SHP77 treated with DMSO at 0.1 percent for 48 hours (cell line): ENCODE measurements around the gene SLITRK6.
"Not testable (repeated sequence)": the region's sequence is repeated elsewhere in the genome, so short reads cannot be mapped to it uniquely, and the experiment has no call there.

Experiments used
- DNase-seq: peaks from one replicate; lab custom pipeline; 2025; lab: John Stamatoyannopoulos, UW

Gene SLITRK6, protein sequence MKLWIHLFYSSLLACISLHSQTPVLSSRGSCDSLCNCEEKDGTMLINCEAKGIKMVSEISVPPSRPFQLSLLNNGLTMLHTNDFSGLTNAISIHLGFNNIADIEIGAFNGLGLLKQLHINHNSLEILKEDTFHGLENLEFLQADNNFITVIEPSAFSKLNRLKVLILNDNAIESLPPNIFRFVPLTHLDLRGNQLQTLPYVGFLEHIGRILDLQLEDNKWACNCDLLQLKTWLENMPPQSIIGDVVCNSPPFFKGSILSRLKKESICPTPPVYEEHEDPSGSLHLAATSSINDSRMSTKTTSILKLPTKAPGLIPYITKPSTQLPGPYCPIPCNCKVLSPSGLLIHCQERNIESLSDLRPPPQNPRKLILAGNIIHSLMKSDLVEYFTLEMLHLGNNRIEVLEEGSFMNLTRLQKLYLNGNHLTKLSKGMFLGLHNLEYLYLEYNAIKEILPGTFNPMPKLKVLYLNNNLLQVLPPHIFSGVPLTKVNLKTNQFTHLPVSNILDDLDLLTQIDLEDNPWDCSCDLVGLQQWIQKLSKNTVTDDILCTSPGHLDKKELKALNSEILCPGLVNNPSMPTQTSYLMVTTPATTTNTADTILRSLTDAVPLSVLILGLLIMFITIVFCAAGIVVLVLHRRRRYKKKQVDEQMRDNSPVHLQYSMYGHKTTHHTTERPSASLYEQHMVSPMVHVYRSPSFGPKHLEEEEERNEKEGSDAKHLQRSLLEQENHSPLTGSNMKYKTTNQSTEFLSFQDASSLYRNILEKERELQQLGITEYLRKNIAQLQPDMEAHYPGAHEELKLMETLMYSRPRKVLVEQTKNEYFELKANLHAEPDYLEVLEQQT

DNA sequence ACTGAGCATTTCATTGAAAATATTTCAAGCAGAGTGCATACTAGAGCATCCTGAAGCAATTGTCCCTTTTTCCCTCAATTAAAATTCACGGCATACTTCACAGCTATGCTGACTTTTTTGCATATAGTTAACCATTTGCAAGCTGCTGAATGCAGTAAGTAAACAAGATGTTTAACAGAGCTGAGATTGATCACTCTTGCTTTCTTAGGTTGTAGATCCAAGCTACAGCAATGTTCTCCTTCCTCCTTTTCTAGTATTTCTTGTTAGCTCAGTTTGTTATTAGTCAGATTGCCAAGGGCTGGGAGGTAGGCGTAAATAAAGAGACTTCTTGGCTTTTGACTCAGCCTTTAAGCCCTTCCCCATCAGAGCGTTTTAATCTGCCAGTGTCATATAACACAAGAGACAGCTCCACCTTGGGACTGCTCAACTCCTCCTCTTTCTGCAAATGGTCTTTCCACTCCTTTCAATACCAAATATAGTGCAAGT is at the start of gene SLITRK6:
TSS of gene SLITRK6 (minus strand) at position 323 of the 486 bp plus-strand sequence. CDS start 2,911 bp downstream, outside the sequence.
- DNase-seq: peak; percentile 88

DNA sequence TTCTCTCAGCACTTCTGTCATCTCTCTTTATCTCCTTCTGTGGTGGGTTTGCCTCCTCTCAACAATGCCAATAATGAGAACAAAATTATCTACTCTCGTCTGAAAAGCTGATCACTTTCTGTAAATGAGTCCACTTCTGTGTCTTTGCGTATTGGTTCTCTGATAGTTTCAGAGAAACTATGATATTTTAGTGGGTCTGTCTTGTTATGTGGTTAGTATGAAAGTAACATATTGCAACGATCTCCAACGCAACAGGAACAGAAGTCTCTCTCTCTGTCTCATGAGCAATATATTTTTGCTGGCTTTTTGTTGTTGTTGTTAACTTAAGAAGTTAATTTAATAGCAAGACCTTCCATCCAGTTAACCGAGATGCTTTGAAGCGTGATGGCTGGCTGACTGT is 47.8 kb upstream of the SLITRK6 start:
- no peak for DNase-seq

DNA sequence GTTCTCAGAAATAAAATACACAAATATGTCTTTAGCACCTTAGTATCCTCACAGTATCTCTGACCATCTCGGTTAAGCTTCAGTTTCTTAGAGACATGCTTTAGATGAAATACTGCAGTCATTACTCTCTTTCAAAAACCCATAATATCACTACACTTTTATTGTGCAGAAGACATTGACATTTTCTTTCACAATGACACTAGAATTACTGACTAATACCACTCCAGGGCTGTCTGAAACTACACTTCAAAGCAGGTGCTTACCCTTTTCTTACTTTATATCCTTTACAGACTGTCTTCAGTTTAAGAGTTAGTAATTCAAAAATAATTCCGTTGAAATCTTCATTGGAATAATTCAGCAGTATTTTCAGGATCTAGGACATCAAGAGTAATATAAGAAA is 42.2 kb upstream of the SLITRK6 start:
- DNase-seq: no peak

DNA sequence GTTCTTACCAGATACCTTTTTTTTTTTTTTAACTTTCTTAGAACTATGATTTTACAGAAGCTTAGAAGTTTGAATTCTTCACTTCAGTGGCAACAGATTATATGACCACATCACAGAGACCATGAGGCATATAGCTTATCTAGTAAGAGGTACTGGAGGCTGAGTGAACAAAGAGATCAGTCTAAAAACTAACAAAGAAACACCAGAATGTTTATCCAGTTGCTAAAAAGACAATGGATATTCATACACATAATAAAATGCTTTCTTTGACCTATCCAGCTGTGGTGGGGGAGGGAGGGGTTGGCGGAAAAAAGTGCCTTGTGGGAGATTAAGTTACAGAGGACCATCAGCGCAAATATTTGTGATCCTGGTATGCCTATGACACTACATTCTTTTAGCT is 34.7 kb upstream of the SLITRK6 start:
- DNase-seq: no peak

DNA sequence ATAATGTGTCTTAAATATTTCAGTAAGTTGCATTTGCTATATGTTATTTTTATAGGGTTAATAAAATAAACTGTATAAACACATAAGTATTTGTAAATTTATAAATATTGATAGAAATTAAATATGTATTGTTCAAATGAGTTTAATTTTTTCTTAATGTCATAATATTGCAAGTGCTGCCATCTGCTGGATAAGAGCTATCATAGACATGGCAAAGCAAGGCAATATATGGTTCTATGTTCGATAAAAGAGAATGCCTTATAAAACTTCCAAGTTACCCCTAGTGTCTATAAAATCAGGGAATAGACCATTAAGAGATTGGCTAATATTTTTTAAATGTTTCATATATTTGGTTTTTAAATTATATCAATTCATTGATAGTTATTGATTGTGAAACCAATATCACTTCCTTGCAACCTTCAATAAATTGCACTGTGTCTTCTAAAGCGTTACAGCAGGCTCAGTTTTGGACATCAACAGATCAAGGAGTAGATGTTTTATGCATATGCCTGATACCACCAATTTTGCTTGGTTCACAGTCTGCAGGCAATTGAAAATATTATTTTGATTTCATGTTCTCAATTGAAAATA is 29.0 kb upstream of the SLITRK6 start:
- DNase-seq: peak; percentile 33

DNA sequence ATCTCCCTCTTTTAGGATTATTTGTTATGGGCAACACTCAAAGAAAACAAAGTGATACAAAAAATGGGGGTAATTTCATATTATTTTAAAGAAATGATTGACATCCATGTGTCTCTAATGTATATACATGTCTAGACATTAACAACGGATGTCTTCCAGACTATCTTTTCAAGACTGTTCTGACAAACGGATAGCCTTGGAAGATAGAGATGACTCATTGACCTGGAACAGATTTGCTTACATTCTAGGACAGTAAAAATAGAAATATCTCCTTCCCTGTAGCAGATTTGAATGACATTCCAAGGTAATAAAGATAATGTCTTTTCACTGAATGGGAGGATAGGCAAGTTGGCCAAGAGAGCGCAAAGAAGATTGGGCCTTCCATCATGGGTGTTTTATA is 26.2 kb upstream of the SLITRK6 start:
- no peak for DNase-seq

DNA sequence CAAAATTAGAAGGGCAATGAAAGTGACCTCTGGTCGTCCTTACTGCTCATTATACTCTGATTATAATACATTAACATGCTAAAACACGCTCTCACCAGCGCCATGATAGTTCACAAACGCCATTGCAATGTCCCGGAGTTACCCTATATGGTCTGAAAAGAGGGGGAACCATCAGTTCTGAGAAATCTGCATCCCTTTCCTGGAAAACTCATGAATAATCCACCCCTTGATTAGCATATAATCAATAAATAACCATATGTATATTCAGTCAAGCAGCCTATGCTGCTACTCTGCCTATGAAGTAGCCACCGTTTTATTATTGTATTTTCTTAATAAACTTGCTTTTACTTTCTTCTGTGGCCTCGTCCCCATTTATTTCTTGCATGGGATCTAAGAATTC is 24.6 kb upstream of the SLITRK6 start:
- DNase-seq: no peak

DNA sequence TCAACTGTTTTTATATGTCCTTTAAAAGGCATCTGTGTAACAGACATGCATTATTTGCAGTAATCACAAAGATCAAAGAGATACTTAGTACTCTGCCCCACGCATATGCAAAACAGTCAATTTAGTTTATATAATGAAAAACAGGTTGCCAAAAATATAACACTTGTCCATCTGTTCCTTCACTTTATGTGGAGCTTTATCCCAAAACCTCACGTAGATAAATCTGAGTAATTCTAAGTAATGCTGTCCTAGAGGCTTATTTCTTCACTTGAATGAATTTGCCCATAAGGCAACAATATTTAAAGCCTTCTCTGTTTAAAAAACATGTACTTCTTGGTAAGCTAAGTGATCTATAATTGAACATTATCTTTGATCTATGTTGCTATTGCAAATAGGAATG is 20.3 kb upstream of the SLITRK6 start:
- DNase-seq: no peak

DNA sequence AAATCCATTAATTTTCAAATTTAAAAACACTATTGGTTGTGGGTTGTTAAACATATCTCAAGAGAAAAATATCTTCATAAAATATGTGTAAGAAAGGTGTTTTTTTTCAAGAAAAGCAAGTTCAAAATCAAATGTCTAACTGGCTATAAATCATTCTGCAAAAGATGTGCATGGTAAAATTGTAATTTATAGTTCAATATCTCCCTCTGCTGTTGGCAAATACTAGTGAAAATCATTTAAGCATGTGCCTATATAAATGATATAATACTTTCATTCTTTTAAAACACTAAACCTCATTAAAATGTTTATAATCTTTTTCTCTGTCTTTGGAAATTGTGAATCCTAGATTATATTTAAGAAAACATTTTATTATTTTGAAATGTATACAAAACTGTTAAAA is 17.2 kb upstream of the SLITRK6 start:
- peak; percentile 31 for DNase-seq

DNA sequence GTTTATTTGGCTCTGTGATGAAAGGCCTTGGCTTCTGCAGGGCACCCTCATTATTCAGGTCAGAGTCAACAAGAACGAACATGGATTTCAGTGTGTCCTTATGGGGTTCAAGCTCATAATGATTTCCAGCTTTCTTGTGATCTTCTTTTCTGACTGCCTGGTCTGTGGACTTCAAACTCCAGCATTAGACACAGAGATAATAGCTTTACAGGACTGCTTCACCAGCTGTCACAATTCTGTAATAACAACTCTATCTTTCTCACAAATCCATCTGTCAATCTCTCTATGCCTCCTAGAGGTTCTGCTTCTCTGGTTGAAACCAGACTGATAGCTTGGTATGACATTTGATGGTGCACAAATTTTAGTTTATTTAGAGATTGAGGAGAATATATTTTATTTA is 13.1 kb upstream of the SLITRK6 start:
- no peak for DNase-seq

DNA sequence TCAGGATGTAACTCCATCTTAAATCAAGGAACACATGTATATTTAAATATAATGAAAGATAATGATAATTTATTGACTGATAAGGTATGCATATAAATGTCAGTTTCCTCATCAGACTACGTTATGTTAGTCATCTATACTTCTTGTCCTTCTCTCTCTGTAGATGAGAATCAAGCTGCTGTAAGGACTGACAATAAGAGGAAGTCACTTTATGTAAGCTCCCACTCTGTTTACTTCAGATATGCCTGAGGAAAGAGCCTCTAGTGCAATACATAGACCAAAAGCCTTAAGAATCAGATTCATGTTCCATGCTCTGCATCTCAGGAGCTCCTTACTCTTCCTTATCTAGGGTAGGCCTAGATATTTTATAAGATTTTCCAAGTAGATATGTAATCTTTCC is 9.6 kb upstream of the SLITRK6 start:
- no peak for DNase-seq

DNA sequence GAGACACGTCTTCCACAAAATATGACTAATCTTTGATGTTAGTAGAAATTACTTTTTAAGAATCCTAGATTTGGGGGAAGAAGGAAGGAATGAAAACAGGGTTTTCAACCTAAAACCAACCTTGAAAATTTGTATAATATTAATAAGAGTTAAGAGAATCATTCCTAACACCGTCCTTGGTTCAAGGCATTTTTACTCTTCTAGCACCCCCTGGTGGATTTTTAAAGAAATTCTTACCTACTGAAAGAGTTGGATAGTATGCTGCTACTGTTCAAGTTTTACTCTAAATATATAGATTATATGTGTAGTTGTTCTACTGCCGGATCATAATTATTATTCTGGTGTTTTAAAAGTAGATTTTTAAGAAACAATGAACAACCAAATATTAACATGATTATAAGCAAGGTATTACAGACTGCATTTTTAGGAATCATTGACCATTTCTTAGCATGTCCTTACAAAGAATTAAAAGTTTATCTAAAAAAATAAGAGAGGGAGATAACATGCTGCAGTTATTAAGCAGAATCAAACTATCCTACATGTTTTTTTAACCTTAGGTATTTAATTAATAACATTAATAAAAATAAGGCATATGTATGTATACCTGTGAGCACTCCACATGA is 7.4 kb upstream of the SLITRK6 start:
- DNase-seq: peak; percentile 85

DNA sequence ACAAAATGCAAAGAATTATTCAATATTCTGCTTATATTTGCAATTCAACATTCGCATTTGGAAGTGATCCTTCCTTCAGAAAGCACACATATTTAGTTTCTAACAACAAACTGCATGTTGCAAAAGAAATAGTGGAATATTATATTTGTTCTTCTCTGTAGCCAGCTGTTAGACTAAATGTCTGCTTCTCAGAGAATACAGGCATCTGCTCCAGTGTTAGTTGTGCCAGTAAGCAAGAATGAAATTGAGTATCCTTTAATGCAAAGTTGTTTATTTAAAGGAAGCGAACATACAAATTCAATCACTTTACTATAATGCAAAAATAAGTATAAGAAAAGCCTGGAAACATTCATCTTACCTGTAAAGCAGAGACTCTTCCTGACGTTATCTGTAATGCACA is 663 bp downstream of the SLITRK6 start:
- no peak for DNase-seq

DNA sequence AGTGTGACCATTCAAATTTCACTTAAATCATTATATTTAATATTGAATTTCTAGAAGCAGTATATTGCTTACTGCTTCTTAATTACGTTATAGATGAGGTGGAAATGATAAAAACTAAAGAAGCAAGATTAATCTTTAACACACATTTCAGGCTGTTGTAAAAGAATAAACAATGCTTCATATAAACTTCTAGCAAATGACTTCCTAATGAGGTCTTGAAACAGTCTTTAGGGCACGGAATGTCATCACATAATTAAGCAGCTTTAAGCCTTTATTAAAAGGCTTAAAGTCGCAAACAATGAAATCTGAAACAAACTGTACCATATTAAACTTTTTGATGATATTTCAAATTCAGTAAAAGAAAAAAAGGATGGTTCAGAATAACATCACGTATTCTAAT is 1.9 kb downstream of the SLITRK6 start:
- no peak for DNase-seq

DNA sequence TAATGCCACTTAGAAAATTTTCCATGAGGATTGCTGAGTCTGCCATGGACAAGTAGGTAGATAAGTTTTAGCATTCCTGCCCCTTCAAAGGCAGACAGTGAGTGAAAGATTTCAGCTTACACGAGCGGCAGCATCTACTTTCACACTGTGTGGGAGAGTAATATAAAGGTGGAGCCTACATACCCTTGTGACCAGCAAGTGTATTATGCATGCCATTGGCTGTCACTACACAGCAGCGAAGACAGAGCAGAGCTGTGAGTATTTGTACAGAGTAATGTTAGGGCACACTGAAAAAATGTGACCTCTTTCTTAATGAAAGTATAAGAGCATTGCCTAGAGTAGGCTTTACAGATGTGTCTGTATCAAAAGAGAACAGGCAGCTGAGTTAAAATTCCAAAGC is 14.0 kb downstream of the SLITRK6 start:
- DNase-seq: no peak

DNA sequence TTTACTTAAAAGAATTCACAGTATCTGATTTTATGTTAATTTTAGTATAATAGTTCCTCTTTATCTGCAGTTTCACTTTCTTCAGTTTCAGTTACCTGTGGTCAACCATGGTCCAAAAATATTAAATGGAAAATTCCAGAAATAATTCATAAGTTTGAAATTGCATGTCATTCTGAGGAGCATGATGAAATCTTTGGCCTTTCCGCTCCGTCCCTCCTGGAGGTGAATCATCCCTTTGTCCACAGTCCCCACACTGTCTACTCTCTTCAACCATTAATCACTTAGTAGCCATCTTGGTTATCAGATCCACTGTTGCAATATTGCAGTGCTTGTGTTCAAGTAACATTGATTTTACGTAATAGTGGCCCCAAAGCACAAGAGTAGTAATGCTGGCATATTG is 26.9 kb downstream of the SLITRK6 start:
- DNase-seq: no peak

DNA sequence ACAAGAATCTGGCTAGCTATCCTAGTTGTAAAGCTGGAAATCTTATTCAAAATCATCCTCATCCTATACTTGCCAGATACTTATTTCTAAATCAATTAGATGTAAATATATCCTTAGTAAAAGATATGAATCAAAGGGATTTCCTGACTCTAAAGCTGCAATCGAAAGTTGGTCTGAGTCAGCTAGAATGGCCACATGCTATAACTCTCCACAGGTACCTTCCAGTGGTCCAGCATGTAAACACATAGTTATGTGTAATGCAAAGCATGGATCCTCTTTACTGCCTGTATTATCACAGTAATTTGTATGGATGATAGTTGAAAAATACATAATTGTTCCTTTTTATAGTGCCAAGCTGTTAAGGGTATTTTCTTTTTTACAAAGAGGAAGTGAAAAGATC is 27.4 kb downstream of the SLITRK6 start:
- no peak for DNase-seq

DNA sequence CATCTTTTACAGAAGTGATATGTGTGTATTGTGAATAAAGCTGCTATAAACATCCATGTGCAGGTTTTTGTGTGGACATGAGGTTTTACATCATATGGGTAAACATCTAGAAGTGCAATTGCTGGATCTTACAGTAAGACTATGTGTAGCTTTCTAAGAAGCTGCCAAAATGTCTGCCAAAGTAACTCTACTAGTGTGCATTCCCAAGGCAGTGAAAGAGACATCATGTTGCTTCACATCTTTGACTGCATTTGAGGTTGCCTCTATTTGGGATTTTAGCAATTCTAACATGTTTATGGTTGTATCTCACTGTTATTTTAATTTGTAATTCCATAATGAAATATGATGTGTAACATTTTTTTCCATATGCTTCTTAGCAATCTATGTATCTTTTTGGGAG is 30.3 kb downstream of the SLITRK6 start:
- DNase-seq: no peak

DNA sequence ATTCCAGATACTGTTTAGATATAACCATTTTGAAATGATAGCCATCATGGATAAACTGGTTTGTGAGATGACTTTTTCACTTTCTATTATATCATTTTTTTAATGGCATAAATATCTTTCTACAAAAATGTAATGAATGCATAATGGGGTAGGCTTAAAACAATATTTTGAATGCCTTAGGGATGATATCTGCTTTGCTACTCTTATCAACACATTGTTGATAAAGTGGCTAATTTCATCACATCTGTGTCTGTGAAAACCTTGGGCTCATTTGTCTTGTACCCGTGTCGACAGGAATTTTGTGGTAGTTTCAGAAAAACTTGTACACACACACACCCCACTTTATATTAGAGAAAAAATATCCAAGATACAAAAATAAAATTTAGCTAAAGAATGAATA is 44.1 kb downstream of the SLITRK6 start:
- DNase-seq: no peak

DNA sequence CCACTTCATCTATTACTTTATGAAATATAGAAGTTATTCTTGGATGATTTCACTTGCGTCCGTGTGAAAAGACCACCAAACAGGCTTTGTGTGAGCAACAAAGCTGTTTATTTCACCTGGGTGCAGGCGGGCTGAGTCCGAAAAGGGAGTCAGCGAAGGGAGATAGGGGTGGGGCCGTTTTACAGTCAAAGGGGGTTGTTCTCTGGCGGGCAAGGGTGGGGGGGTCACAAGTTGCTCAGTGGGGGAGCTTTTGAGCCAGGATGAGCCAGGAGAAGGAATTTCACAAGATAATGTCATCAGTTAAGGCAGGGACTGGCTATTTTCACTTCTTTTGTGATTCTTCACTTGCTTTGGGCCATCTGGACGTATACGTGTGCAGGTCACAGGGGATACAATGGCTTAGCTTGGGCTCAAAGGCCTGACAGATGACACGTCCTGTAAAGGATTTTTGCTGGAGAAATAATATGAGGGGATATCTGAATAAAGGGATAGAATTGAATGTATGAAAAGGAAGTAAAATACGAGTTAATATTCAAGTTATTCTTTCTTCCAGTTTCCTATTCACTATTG is 55.9 kb downstream of the SLITRK6 start:
- not testable (repeated sequence) for DNase-seq
